ENCODE measurements around the gene DIS3L. TPM values are rescaled to one million over a fixed set of nuclear protein-coding genes. Genes with fewer than 3 reads are reported as not detected.
"Not testable (repeated sequence)": the region's sequence is repeated elsewhere in the genome, so short reads cannot be mapped to it uniquely, and the experiment has no call there.

DIS3L gene
- total RNA-seq, 1 donor = 25.6 TPM

GRCh38 chr15:66252685-66253417 is 40.5 kb upstream of the DIS3L start:
- peak; percentile 25 for DNase-seq (ENCODE audit: low read depth)
- peak overlapping the region; percentile 55 for H3K4me3 ChIP-seq (ENCODE audit: low read depth, low read length)
- TF ChIP-seq CTCF (IDR thresholded peaks at IDR 0.05; ENCODE audit: insufficient read depth, low read length) = no peak

- peak within 1 kb of the TSS; percentile 55 for H3K4me3 ChIP-seq (ENCODE audit: low read depth, low read length)
- no peak for TF ChIP-seq CTCF (IDR thresholded peaks at IDR 0.05; ENCODE audit: insufficient read depth, low read length)
- peak; percentile 35 for DNase-seq (ENCODE audit: low read depth)
Observed at GRCh38 chr15:66253418-66254088, 39.8 kb upstream of the DIS3L start, which contains the start of gene MEGF11. Gene MEGF11, minus strand, starts transcription at chr15:66253750. Its CDS starts 125,347 bp downstream, at chr15:66128403.

GRCh38 chr15:66254089-66254950 is 39.0 kb upstream of the DIS3L start:
- peak overlapping the region; percentile 55 for H3K4me3 ChIP-seq (ENCODE audit: low read depth, low read length)
- no peak for TF ChIP-seq CTCF (IDR thresholded peaks at IDR 0.05; ENCODE audit: insufficient read depth, low read length)
- no peak for DNase-seq (ENCODE audit: low read depth)

DNA sequence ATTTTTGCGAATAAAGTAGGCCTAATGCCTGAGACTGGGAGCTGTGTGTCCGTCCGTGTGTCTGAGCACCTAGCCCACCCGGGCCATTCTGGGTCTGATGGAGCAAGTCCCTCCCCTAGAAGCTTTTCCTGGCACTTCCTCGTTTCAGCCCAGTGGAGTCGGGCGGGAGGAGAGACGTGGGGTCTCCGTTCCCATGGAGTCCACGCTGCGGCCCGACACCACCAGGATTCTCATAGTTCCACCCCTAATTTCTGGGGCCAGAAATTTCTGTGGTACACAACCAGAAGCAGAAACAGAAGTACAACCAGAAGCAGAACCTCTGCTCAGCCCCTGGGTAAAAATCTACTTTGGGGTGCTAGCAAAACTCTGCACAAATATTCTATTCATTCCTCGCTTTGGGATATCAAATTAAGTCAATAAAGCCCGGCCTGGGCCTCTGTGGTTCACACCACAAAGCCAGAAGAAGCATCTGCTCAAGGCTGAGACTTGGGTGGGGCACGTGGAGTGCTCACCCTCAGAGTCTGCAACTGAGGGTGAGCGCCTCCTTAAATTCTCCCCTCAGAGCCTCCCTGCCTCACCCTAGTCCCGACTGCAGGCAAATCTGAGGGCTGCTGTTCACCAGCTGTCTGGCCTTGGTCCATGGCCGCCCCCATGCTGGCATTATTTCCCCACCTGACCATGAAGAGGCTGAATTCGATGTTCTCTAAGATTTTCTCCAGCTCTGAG is 38.3 kb upstream of the DIS3L start:
- H3K4me3 ChIP-seq (ENCODE audit: low read depth, low read length) = no peak overlapping the region
- no peak for TF ChIP-seq CTCF (IDR thresholded peaks at IDR 0.05; ENCODE audit: insufficient read depth, low read length)
- DNase-seq (ENCODE audit: low read depth) = no peak

GRCh38 chr15:66256692-66257091 is 36.7 kb upstream of the DIS3L start:
- no peak for TF ChIP-seq CTCF (IDR thresholded peaks at IDR 0.05; ENCODE audit: insufficient read depth, low read length)
- H3K4me3 ChIP-seq (ENCODE audit: low read depth, low read length) = no peak overlapping the region
- DNase-seq (ENCODE audit: low read depth) = no peak

GRCh38 chr15:66261056-66261455 is 32.3 kb upstream of the DIS3L start:
- no peak for DNase-seq (ENCODE audit: low read depth)
- H3K4me3 ChIP-seq (ENCODE audit: low read depth, low read length) = no peak overlapping the region
- TF ChIP-seq CTCF (IDR thresholded peaks at IDR 0.05; ENCODE audit: insufficient read depth, low read length) = no peak

DNA sequence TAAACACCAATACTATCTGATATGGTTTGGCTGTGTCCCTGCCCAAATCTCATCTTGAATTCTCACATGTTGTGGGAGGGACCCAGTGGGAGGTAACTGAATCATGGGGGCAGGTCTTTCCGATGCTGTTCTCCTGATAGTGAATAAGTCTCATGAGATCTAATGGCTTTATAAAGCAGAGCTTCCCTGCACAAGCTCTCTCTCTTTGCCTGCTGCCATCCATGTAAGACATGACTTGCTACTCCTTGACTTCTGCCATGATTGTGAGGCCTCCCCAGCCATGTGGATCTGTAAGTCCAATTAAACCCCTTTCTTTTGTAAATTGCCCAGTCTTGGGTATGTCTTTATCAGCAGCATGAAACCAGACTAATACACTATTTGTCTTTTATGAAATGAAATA is 30.5 kb upstream of the DIS3L start:
- not testable (repeated sequence) for DNase-seq (ENCODE audit: low read depth); H3K4me3 ChIP-seq (ENCODE audit: low read depth, low read length)
